Activated CD4-positive, alpha-beta memory T cell treated with anti-CD3 and anti-CD28 coated beads, Interleukin-2, amount 10 ng/mL, durations not matched to agents 7 days and 5 days (primary cell): ENCODE measurements around the gene CHD6. TPM values are rescaled to one million over a fixed set of nuclear protein-coding genes. Genes with fewer than 3 reads are reported as not detected.

ENCODE experiments used
- CTCF ChIA-PET: fragments of 350-600 bp; sonication (Branson Sonifier 250); formaldehyde crosslinking; loops from one replicate; lab custom pipeline; 2021; ENCODE audit warnings: antibody characterized with exemption, inconsistent platforms; lab: Charles Lee
- POLR2A ChIA-PET: fragments of 350-600 bp; sonication (Branson Sonifier 250); formaldehyde crosslinking; loops from one replicate; lab custom pipeline; 2021; ENCODE audit warnings: antibody characterized with exemption; lab: Charles Lee
- DNase-seq: peaks from one replicate; pipeline ENCODE4 v3.0.0-alpha.2; 2020
- H3K27ac Mint-ChIP-seq: one replicate; pipeline ENCODE4 v1.8.0; 2021; ENCODE audit warnings: mild to moderate bottlenecking, mixed read lengths
- H3K27me3 Mint-ChIP-seq: one replicate; pipeline ENCODE4 v1.8.0; 2021; ENCODE audit warnings: mixed read lengths
- H3K36me3 Mint-ChIP-seq: one replicate; pipeline ENCODE4 v1.8.0; 2021; ENCODE audit warnings: low read depth, mixed read lengths
- H3K4me1 Mint-ChIP-seq: one replicate; pipeline ENCODE4 v1.8.0; 2021; ENCODE audit warnings: mixed read lengths
- H3K4me3 Mint-ChIP-seq: one replicate; pipeline ENCODE4 v1.8.0; 2021; ENCODE audit warnings: mild to moderate bottlenecking, mixed read lengths
- H3K9me3 Mint-ChIP-seq: one replicate; pipeline ENCODE4 v1.8.0; 2021; ENCODE audit warnings: mixed read lengths
- total RNA-seq, 2 experiments: library from RNA; stranded (reverse); gene quantifications; one replicate each; pipeline ENCODE4 v1.2.3, GENCODE V29; 2021

CHD6 gene
- total RNA-seq, 2 experiments from 2014 or later: 28.0 to 30.3 TPM

DNA sequence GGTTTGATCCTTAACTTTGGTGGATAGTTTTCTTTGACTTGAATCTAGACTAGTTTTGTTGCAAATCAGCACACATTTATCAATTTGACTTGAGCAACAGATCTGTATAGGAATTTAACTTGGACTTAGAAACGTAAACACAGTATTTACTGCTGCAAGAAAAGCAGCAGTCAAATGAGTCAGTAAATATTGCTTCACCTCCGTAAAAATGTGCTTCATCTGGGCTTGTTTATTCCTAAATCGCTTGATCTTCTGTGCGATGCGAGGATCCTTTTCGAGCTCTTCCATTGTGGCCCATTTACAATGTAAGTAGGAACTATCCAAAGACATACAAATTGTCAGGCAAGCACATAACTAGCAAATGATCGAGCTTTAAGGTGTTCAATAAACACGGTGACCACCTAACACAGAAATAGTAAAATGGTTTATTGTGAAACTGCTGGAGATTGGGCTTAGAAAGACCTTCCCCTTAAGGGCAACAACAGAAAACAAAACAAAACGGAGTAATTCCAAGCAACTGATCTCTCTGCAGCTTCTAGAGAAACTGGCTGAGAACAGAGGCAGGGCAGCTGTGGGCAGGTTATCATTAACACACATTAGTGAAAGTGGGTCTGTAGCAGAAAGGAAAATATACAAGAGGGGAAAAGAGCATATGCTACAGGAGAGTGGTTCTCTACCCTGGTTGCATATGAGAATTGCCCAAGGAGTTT is 120.8 kb downstream of the CHD6 start:
- Mint-ChIP-seq H3K9me3 (no peaks in the 10 kb centered on the region), H3K4me3 (no peak overlapping the region), H3K4me1 (no peaks in the 10 kb centered on the region), H3K27me3 (no peaks in the 10 kb centered on the region), H3K27ac (no peak overlapping the region), H3K36me3 (peaks cover 16% of the 10 kb centered on the region)
- POLR2A ChIA-PET: no interaction called here
- CTCF ChIA-PET: interaction anchor here (1.3 kb wide), 1 partner anchor 17 kb away, joined by 3 read pairs; no protein-coding TSS in a partner anchor
- DNase-seq: no peak

DNA sequence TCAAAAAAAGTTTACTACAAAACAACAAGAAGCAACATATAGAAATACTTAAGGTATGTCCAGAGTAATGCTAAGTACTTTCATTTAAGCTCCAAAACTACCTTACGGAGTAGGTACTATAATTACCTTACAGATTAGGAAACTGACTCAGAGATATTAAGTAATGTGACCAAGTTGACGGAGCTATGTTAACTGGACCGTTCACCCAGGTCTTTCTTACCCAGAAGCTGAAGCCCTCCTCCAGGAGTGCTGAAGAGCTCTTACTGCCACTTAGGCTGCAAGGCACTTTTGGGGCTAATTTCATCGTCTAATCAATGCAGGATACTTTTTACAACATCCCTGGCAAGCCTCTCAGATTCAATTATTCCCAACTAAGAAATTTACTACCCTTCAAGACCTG is 123.7 kb downstream of the CHD6 start:
- Mint-ChIP-seq H3K27me3 (no peaks in the 10 kb centered on the region), H3K4me1 (no peaks in the 10 kb centered on the region), H3K27ac (no peak overlapping the region), H3K36me3 (peaks cover 24% of the 10 kb centered on the region), H3K9me3 (no peaks in the 10 kb centered on the region), H3K4me3 (no peak overlapping the region)
- ChIA-PET POLR2A (no interaction called here), CTCF (no interaction called here)
- no peak for DNase-seq

DNA sequence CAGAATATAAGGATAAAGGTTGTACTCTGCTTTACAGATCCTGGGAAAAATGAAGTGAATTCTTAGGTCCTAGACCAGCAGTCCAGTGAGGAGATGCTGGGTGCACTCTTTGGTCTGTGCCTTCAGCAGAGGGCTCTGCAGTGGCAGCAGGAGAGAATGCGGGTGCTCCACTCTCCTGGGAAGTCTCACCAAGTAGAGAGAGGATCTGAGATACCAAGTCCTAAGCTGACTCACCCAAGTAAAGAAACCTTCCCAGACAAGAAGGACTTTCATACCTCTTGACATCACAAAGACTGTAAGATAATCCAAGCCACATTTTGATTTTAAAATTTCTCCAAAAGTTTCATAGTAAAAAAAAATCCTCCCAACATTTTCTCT is 134.6 kb downstream of the CHD6 start:
- H3K27ac Mint-ChIP-seq: no peak overlapping the region
- peaks cover 6% of the 10 kb centered on the region for H3K4me1 Mint-ChIP-seq
- H3K27me3 Mint-ChIP-seq: no peaks in the 10 kb centered on the region
- ChIA-PET CTCF (no interaction called here), POLR2A (no interaction called here)
- H3K4me3 Mint-ChIP-seq: no peak overlapping the region
- no peaks in the 10 kb centered on the region for H3K9me3 Mint-ChIP-seq
- peaks cover 18% of the 10 kb centered on the region for H3K36me3 Mint-ChIP-seq
- DNase-seq: no peak

DNA sequence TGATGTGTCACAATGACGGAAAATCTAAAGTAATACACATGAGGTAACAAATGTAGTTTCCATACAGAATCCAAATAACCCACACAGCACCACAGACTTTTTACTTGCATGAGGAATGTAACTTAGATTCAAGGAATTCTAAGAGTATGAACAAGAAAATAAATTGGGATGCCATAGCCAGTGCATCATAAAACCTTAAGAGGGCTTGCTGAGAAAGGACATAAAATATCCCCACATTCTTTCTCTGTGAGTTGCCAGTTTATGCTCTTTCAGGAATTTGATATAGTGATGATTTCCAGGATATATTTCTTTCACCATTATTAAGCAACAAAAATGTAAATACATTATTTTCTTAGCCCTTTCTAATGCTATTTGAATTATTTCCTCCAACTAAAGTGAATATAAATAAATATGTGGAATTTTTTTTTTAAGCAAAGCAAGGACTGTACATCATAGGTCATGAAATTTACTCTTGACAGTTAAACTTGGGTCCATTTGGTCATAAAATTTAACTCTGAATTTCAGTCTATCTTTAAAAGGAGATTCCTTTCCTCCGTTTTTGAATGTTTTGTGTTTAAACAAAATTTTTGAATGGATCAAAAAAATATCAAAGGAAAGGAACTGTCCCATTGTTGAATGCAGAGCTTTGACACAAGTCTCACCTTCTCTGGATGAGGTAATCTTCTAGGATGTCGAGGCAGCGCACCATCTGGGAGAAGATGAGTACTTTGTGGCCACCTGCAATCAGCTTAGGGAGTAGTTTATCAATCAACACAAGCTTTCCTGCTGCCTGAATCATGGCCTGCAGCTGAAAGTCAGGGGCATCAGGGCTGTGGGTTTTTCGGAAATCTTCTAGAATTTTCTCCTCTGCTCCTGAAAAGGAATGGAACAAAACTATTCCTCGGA is 135.3 kb downstream of the CHD6 start:
- H3K36me3 Mint-ChIP-seq: peaks cover 13% of the 10 kb centered on the region
- H3K9me3 Mint-ChIP-seq: no peaks in the 10 kb centered on the region
- ChIA-PET CTCF (no interaction called here), POLR2A (no interaction called here)
- H3K27me3 Mint-ChIP-seq: no peaks in the 10 kb centered on the region
- peaks cover 6% of the 10 kb centered on the region for H3K4me1 Mint-ChIP-seq
- DNase-seq: no peak
- no peak overlapping the region for H3K4me3 Mint-ChIP-seq
- H3K27ac Mint-ChIP-seq: no peak overlapping the region

DNA sequence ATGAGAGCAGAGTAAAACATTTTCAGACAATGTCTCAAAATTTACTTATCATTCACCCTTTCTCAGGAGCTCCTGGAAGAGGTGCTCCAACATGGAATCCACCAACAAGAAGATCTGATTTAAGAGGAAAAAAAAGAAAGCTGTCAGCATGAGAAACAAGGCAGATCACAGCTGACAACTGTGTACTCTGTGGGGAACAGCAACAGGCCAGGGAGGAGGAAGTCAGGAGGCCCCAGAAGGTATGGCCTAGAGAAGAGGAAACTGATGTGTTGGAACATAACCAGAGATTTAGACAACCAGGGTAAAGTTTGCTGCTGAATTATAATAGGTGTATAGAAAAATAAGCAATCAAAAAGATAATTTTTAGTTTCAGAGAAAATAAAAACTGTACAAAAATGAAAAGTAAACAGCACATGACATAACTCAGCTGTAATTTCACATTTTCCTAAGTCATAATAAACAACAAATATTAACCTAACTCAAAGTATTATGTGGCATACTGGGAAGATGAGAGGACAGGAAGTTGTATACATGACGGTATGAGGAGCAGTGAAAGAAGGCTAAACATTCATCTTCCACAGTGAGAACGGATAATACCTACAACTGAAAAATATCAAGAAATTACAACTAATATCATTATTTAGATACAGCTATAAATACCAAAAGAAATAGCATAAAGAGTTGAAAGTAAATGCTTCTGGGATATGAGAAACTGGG is 138.0 kb downstream of the CHD6 start:
- DNase-seq: no peak
- Mint-ChIP-seq H3K36me3 (peaks cover 11% of the 10 kb centered on the region), H3K4me1 (peaks cover 9% of the 10 kb centered on the region), H3K27ac (no peak overlapping the region), H3K4me3 (no peak overlapping the region), H3K9me3 (no peaks in the 10 kb centered on the region), H3K27me3 (no peaks in the 10 kb centered on the region)
- POLR2A ChIA-PET: no interaction called here
- CTCF ChIA-PET: interaction anchor here (0.7 to 1.0 kb wide), 2 partner anchors 11 to 17 kb away, joined by 3 read pairs; no protein-coding TSS in a partner anchor

DNA sequence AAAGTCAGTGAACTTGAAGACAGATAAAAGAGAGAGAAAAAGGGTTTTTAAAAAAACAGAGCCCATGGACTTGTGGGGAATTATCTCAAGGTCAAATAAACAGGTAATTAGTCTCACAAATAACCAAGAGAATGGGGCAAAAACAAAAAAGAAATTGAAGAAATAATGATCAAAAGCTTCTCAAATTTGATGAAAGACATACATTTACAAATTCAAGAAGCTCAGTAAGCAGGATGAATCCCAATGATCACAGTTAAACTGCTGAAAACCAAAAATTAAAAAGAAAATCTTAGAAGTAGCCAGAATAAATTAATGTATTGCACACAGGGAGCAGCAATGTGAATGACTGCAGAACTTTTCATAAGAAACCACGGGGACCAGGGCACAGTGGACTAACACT is 139.1 kb downstream of the CHD6 start:
- no peak overlapping the region for H3K27ac Mint-ChIP-seq
- no peaks in the 10 kb centered on the region for H3K27me3 Mint-ChIP-seq
- ChIA-PET POLR2A (no interaction called here), CTCF (no interaction called here)
- peaks cover 9% of the 10 kb centered on the region for H3K4me1 Mint-ChIP-seq
- no peak overlapping the region for H3K4me3 Mint-ChIP-seq
- no peak for DNase-seq
- H3K36me3 Mint-ChIP-seq: peaks cover 14% of the 10 kb centered on the region
- no peaks in the 10 kb centered on the region for H3K9me3 Mint-ChIP-seq

DNA sequence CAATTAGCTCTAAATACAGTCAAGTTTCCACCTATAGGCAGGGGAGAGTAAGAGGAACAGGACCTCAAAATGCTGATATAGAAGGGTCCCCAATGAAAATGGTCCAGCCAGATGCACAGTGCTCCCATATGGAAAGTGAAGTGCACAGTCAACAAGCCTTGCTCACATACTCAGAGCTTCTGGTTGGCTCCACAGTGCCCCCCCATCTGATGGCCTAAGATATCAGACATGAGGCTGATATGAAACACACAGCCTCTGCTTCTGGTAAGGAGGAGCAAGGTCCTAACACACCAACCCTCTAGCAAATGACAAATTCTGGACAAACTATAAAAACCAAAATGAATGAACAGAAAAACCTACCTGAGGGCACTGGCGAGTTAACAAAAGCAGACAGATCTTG is 140.2 kb downstream of the CHD6 start:
- no peaks in the 10 kb centered on the region for H3K9me3 Mint-ChIP-seq
- no peak overlapping the region for H3K4me3 Mint-ChIP-seq
- CTCF ChIA-PET: no interaction called here
- no peak for DNase-seq
- H3K27ac Mint-ChIP-seq: no peak overlapping the region
- H3K36me3 Mint-ChIP-seq: peaks cover 18% of the 10 kb centered on the region
- no peaks in the 10 kb centered on the region for H3K27me3 Mint-ChIP-seq
- POLR2A ChIA-PET: no interaction called here
- H3K4me1 Mint-ChIP-seq: peaks cover 9% of the 10 kb centered on the region

DNA sequence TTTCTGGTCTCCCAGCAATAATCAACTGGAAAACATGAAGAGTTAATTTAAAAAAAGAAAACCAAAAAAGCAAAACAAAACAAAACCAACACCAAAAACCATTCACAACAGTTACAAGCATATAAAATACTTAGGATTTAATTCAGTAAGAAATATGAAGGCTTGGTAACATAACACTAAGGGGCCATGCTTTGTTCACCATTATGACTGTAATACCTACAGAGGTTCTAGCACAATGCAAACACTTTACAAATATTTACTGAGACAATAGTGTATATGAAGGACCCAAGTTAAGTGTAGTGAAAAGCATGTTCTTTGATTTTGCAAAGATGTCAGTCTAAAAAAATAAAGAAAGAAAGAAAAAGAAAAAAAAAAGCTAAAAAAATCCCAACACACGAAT is 141.7 kb downstream of the CHD6 start:
- no peaks in the 10 kb centered on the region for H3K9me3 Mint-ChIP-seq
- ChIA-PET POLR2A (no interaction called here), CTCF (no interaction called here)
- no peaks in the 10 kb centered on the region for H3K27me3 Mint-ChIP-seq
- H3K4me1 Mint-ChIP-seq: peaks cover 9% of the 10 kb centered on the region
- H3K27ac Mint-ChIP-seq: no peak overlapping the region
- H3K36me3 Mint-ChIP-seq: peaks cover 21% of the 10 kb centered on the region
- H3K4me3 Mint-ChIP-seq: no peak overlapping the region
- no peak for DNase-seq

DNA sequence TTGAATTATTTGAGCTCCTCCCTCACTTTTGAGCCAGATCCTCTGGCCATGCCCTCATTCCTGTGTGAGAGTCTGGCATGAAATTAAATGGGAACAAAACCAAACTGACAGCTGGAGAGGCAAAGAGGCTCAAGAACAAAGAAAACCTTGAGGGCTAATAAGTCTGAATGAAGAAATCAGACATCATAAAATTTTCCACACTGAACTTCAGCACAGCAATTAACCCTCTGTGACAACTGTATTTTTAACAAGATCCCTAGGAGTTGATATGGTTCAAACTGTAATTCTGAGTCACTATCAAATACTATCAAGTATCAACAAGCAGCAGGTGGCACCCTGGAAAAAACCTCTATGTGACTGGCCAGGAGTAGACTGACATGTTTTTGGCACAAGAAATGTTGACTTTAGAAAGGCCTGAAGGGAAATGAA is 142.2 kb downstream of the CHD6 start:
- DNase-seq: no peak
- H3K4me3 Mint-ChIP-seq: no peak overlapping the region
- H3K36me3 Mint-ChIP-seq: peaks cover 21% of the 10 kb centered on the region
- POLR2A ChIA-PET: no interaction called here
- H3K9me3 Mint-ChIP-seq: no peaks in the 10 kb centered on the region
- no peak overlapping the region for H3K27ac Mint-ChIP-seq
- CTCF ChIA-PET: no interaction called here
- H3K4me1 Mint-ChIP-seq: peaks cover 9% of the 10 kb centered on the region
- no peaks in the 10 kb centered on the region for H3K27me3 Mint-ChIP-seq

DNA sequence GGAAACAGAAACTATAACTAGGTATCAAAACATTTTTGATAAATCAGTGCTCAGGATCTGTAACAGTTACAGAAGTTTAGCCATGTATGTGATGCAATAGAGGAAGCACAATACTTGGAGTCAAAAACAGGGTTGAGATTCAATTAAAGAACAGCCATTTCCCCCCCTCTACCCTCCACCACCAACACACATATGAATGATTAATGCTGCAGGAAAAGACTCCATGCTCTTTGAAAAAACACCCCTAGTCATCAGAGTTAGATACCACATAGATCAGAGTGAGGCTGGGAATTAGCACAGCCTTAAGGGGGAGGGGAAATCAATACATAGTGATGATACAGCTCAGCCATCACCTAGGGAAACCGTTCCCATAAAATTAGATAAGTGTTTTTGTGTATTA is 142.7 kb downstream of the CHD6 start:
- Mint-ChIP-seq H3K36me3 (peaks cover 26% of the 10 kb centered on the region), H3K27ac (no peak overlapping the region), H3K4me1 (peaks cover 9% of the 10 kb centered on the region), H3K27me3 (no peaks in the 10 kb centered on the region), H3K4me3 (no peak overlapping the region), H3K9me3 (no peaks in the 10 kb centered on the region)
- ChIA-PET CTCF (no interaction called here), POLR2A (no interaction called here)
- DNase-seq: no peak

DNA sequence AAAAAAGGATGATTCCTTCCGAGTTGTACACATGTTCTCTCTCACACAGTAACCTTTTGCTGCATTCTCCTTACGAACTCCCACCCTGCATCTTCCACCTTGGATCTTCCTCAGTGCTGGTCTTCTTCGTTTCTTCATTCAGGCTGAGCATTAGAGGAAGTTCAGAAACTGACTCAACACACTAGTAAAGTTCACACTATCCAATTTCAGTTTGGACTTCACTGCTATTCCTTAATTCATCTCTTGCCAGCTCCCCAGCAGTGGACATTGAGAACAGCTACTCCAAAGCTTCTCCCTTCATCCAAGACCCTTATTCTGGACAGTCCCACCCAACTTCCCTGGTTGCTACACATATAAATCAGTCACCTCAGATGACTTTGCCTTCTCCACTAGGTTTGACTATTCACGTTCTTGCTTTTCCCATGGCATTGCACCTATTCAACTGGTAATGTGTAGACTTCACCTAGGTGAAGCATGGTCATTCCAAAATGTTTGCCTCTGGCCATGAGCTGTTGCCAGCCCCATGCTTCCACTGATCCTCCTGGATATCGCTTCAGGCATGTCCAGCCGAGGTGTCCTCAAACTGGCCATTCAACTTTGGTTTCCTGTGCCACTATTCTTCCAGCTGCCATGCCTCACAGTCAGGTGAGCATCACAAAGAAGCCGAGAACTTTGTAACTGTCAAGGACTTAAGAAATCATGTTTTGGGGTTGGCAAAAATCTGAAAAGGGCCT is 147.6 kb downstream of the CHD6 start:
- Mint-ChIP-seq H3K9me3 (no peaks in the 10 kb centered on the region), H3K4me3 (no peak overlapping the region), H3K36me3 (peaks cover 19% of the 10 kb centered on the region), H3K4me1 (peaks cover 2% of the 10 kb centered on the region), H3K27me3 (no peaks in the 10 kb centered on the region), H3K27ac (no peak overlapping the region)
- ChIA-PET CTCF (no interaction called here), POLR2A (no interaction called here)
- no peak for DNase-seq

DNA sequence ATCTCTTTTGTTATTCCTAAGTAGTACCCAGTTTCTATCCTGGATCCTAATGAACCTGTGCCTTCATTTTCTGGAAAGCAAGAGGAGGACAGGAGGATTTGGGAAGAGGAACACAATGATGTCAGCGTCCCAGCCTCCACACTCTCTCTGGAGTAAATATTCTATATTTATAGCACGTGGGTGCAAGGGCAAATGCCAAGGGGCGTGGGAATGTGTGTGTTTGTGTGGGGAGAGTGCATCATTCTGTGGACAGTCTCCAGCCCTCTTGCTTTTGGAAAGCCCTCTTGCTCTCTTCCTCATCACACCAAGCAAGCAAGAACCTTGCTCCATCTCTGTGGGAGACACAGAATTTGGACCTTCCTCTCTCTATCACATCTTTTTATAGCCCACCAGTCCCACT is 148.3 kb downstream of the CHD6 start:
- ChIA-PET CTCF (no interaction called here), POLR2A (no interaction called here)
- no peak overlapping the region for H3K27ac Mint-ChIP-seq
- H3K4me3 Mint-ChIP-seq: no peak overlapping the region
- no peaks in the 10 kb centered on the region for H3K4me1 Mint-ChIP-seq
- DNase-seq: no peak
- H3K36me3 Mint-ChIP-seq: peaks cover 22% of the 10 kb centered on the region
- no peaks in the 10 kb centered on the region for H3K9me3 Mint-ChIP-seq
- no peaks in the 10 kb centered on the region for H3K27me3 Mint-ChIP-seq
